Stomach (tissue), 9 donors: ENCODE data around the gene MBNL2. TPM values are rescaled to one million over a fixed set of nuclear protein-coding genes. Genes with fewer than 3 reads are reported as not detected.

Experiments
- DNase-seq, 2 donors: peaks; one replicate each; pipeline versions ENCODE4 v3.0.0 to v3.0.0-alpha.2; 2013 to 2019
- H3K27ac ChIP-seq, 5 donors: fragments of 200-600 bp in 4 of 5; sonication (generic) in 4 of 5; one replicate each; pipeline ENCODE4 v1.5.1; 2013 to 2019; ENCODE audit warnings: mild to moderate bottlenecking in 1 of 5, moderate library complexity in 1 of 5
- H3K27me3 ChIP-seq, 3 donors: fragments of 200-600 bp; sonication (generic); one replicate each; pipeline ENCODE4 v1.5.1; 2017 to 2019; ENCODE audit warnings: mixed run types in 1 of 3
- H3K36me3 ChIP-seq, 4 donors: fragments of 200-600 bp; sonication (generic); 1 replicate in 3 of 4; 2 replicates in 1 of 4; pipeline ENCODE4 v1.5.1; 2016 to 2019
- H3K4me1 ChIP-seq, 4 donors: fragments of 200-600 bp; sonication (generic); one replicate each; pipeline ENCODE4 v1.5.1; 2016 to 2019
- H3K4me3 ChIP-seq, 4 donors: fragments of 200-600 bp; sonication (generic) in 3 of 4; one replicate each; pipeline ENCODE4 v1.5.1; 2016 to 2019; ENCODE audit warnings: mild to moderate bottlenecking in 1 of 4
- H3K9me3 ChIP-seq, 4 donors: fragments of 200-600 bp; sonication (generic); one replicate each; pipeline ENCODE4 v1.5.1; 2016 to 2019
- EP300 ChIP-seq: sonication (generic); formaldehyde crosslinking; IDR thresholded peaks from one replicate; pipeline ENCODE4 v1.6.1; 2017; ENCODE audit warnings: antibody characterized with exemption
- POLR2A ChIP-seq, 4 donors: fragments of 450-650 bp; IDR thresholded peaks; one replicate each; pipeline ENCODE4 v1.6.1; 2016; ENCODE audit warnings: antibody characterized with exemption in 4 of 4, control low read depth in 2 of 4, mild to moderate bottlenecking in 1 of 4, moderate library complexity in 1 of 4
- POLR2AphosphoS5 ChIP-seq, 3 donors: sonication (generic); formaldehyde crosslinking; IDR thresholded peaks; one replicate each; pipeline ENCODE4 v1.6.1; 2016; ENCODE audit warnings: antibody characterized with exemption in 3 of 3
- WGBS, 5 donors: extraction: QIAGEN DNeasy Blood & Tissue Kit in 3 of 5; methylation state at CpG; one replicate each; pipeline versions ENCODE4 v1.1.5 to v1.1.7; 2013 to 2018; 5-methylcytosine and 5-hydroxymethylcytosine counted together
- intact Hi-C: fragments of 100-400 bp; cut with DNase I; formaldehyde crosslinking; loops from one replicate; pipeline ENCODE4 v1.15.1; 2023; ENCODE audit warnings: low total_unique reads
- polyA plus RNA-seq, 3 donors: library from polyadenylated mRNA; stranded (reverse); fragments of 200-250 nt; gene quantifications; one replicate each; pipeline ENCODE4 v1.2.3, GENCODE V29; 2013
- total RNA-seq, 5 donors: library from RNA; depleted of rRNA; stranded (reverse); fragments of >200 nt; gene quantifications; one replicate each; pipeline versions ENCODE4 v1.1.0 to v1.2.3, GENCODE V29; 2014 to 2016
- TF ChIP-seq, protein P1 (sequence below), 7 experiments: fragments of 450-650 bp in 4 of 7; fragments of 200-600 bp in 3 of 7; sonication (generic) in 3 of 7; IDR thresholded peaks; one replicate each; pipeline ENCODE4 v1.5.1; 2016 to 2019; ENCODE audit warnings: antibody characterized with exemption in 7 of 7, control low read depth in 2 of 7, mild to moderate bottlenecking in 1 of 7
- donor health status: healthy with polysubstance abuse.
- donor health status: Bipolar disorder and iron deficiency.
- donor health status: healthy.

Gene MBNL2
- total and polyA plus RNA-seq, 8 donors, result 8.3 to 74.5 (median 25.6) TPM

GRCh38 chr13:97327506-97328221 lies 105.5 kb downstream of the MBNL2 start:
- intact Hi-C loops, result no loop called here
- Histone ChIP-seq H3K27ac (peak overlapping the region in 2 of 5 donors; percentile 1 to 48), H3K4me1 (peaks cover 3 to 77% (median 36%) of the 10 kb centered on the region in 4 donors)

GRCh38 chr13:97328222-97328790 lies 106.2 kb downstream of the MBNL2 start:
- TF ChIP-seq, protein P1, sequence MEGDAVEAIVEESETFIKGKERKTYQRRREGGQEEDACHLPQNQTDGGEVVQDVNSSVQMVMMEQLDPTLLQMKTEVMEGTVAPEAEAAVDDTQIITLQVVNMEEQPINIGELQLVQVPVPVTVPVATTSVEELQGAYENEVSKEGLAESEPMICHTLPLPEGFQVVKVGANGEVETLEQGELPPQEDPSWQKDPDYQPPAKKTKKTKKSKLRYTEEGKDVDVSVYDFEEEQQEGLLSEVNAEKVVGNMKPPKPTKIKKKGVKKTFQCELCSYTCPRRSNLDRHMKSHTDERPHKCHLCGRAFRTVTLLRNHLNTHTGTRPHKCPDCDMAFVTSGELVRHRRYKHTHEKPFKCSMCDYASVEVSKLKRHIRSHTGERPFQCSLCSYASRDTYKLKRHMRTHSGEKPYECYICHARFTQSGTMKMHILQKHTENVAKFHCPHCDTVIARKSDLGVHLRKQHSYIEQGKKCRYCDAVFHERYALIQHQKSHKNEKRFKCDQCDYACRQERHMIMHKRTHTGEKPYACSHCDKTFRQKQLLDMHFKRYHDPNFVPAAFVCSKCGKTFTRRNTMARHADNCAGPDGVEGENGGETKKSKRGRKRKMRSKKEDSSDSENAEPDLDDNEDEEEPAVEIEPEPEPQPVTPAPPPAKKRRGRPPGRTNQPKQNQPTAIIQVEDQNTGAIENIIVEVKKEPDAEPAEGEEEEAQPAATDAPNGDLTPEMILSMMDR (IDR thresholded peaks at IDR 0.05), result no peak
- TF ChIP-seq POLR2AphosphoS5 (IDR thresholded peaks at IDR 0.05) (no peak), EP300 (no peak), POLR2A (IDR thresholded peaks at IDR 0.05) (no peak)
- Histone ChIP-seq H3K27ac (peak overlapping the region in 3 of 5 donors; percentile 1 to 58 (median 48)), H3K27me3 (no peaks in the 10 kb centered on the region), H3K9me3 (no peaks in the 10 kb centered on the region), H3K36me3 (no peaks in the 10 kb centered on the region), H3K4me1 (peaks cover 3 to 76% (median 33%) of the 10 kb centered on the region in 4 donors), H3K4me3 (no peak overlapping the region)
- peak in 1 of 2 donors; percentile 48 for DNase-seq
- intact Hi-C loops, result no loop called here
- WGBS, 5 donors, result 71 to 85% (median 75%) methylated on average over 12 of the region's 12 CpGs

More at GRCh38 chr13:97327506-97328221, 105.5 kb downstream of the MBNL2 start:
- H3K4me3 ChIP-seq, result no peak overlapping the region
- no peaks in the 10 kb centered on the region for H3K36me3 ChIP-seq
- no peak for TF ChIP-seq EP300
- TF ChIP-seq, protein P1 (IDR thresholded peaks at IDR 0.05), result no peak
- no peak for TF ChIP-seq POLR2AphosphoS5 (IDR thresholded peaks at IDR 0.05)
- no peak for TF ChIP-seq POLR2A (IDR thresholded peaks at IDR 0.05)
- WGBS, 5 donors, result 61 to 72% (median 65%) methylated on average over 4 of the region's 4 CpGs
- no peak for DNase-seq
- no peaks in the 10 kb centered on the region for H3K27me3 ChIP-seq
- no peaks in the 10 kb centered on the region for H3K9me3 ChIP-seq

GRCh38 chr13:97329331-97329730 lies 107.2 kb downstream of the MBNL2 start:
- H3K27me3 ChIP-seq, result no peaks in the 10 kb centered on the region
- WGBS, 5 donors, result 35 to 74% (median 64%) methylated on average over 4 of the region's 4 CpGs
- H3K4me3 ChIP-seq, result no peak overlapping the region
- no peaks in the 10 kb centered on the region for H3K9me3 ChIP-seq
- H3K27ac ChIP-seq, result no peak overlapping the region
- TF ChIP-seq POLR2AphosphoS5 (IDR thresholded peaks at IDR 0.05) (no peak), POLR2A (IDR thresholded peaks at IDR 0.05) (no peak), EP300 (no peak)
- TF ChIP-seq, protein P1 (IDR thresholded peaks at IDR 0.05), result no peak
- H3K36me3 ChIP-seq, result peaks cover 0 to 2% (median under 1%) of the 10 kb centered on the region in 4 donors
- peak in 1 of 2 donors; percentile 56 for DNase-seq
- intact Hi-C loops, result no loop called here
- peaks cover 3 to 77% (median 30%) of the 10 kb centered on the region in 4 donors for H3K4me1 ChIP-seq

GRCh38 chr13:97330448-97330847 lies 108.3 kb downstream of the MBNL2 start:
- DNase-seq, result no peak
- Histone ChIP-seq H3K4me1 (peaks cover 3 to 78% (median 30%) of the 10 kb centered on the region in 4 donors), H3K27ac (no peak overlapping the region), H3K27me3 (no peaks in the 10 kb centered on the region), H3K36me3 (peaks cover 0 to 13% (median 3%) of the 10 kb centered on the region in 4 donors), H3K9me3 (no peaks in the 10 kb centered on the region), H3K4me3 (no peak overlapping the region)
- 79 to 91% (median 81%) methylated on average over 2 of the region's 2 CpGs for WGBS, 5 donors
- TF ChIP-seq POLR2A (IDR thresholded peaks at IDR 0.05) (no peak), POLR2AphosphoS5 (IDR thresholded peaks at IDR 0.05) (no peak), EP300 (no peak)
- TF ChIP-seq, protein P1 (IDR thresholded peaks at IDR 0.05), result no peak
- intact Hi-C loops, result no loop called here
